GM19238 (cell line): ENCODE data around the gene FBXL2.
A peak's percentile ranks its signal among the peaks of the same experiment; 100 is the strongest.

Source experiments
- DNase-seq: peaks from one replicate; pipeline ENCODE4 v3.0.0; 2011; ENCODE audit warnings: low spot score; ENCODE audit not compliant: insufficient read length

FBXL2 gene, protein sequence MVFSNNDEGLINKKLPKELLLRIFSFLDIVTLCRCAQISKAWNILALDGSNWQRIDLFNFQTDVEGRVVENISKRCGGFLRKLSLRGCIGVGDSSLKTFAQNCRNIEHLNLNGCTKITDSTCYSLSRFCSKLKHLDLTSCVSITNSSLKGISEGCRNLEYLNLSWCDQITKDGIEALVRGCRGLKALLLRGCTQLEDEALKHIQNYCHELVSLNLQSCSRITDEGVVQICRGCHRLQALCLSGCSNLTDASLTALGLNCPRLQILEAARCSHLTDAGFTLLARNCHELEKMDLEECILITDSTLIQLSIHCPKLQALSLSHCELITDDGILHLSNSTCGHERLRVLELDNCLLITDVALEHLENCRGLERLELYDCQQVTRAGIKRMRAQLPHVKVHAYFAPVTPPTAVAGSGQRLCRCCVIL

DNA sequence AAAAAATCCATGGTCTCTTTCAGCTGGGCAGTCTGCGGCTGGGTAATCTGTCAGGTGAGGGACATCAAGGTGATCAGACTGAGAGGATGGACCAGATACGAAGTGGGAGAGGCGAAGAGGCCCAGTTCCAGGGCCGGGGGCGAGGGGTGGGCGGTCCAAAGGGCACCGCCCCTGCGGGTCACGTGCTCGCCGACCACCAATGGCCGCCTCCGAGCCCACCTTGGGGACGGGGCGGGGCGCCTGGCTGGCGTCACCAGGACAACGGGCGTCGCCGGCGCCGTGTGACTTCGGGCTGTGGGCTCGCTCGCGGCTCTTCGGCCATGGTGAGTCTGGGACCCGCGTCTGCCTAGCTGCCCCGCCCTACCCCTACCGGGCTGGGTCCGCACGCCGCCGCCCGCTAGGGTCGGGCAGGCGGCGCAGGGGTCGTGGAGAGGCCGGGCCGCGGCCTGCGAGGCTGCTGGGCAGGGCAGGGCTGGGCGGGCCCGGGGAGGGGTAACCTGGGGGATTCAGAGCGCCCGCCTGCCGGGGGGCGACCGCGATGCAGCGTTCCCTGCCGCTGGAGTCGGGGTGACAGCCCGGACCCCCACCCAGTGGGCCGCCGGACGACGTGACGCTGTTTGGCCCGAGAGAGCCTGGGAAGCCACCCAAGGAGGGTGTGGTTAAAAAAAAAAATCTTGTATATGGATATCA, at the start of gene FBXL2:
Gene FBXL2, plus strand, starts transcription at position 250 of the 690 bp plus-strand sequence. Its CDS starts 71 bp downstream, at position 321.
- DNase-seq, result peak; percentile 17

DNA sequence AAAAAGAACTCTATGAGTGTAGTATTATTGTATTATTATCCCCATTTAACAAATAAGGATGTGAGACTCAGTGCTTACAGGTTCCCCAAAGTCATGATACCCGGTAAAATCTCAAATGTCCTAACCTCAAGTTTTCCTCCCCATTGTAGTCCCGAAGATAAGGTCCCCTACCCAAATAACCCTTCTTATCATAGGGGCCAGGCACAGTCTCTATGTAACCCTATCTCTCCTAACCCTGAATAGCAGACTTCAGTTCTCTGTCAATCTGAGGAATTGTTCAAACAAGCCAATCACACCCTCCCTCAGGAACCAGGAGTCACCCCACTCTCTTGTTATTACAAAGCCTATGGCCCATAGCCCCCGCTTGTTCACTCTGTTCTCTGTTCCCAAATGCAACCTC, 48.2 kb upstream of the FBXL2 start:
- DNase-seq, result no peak

DNA sequence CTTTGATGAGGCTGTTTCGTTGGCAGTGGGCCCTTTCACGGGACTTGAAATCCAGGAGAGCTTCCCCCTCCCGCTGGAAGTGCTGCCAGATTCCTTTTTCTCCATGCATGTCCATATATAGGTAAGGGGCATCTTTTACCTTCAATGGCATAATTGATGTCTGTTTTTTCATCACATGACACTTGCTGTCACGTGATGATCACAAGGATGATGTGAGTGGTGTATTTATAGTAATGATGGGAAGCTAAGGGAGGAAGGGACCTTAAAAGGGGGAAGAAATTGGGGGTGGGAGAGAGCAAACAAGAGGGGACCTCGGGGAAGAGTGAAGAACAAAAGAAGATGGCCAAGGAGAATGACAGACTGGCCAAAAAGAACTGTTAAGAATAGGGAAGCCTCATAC, 47.3 kb upstream of the FBXL2 start:
- no peak for DNase-seq

DNA sequence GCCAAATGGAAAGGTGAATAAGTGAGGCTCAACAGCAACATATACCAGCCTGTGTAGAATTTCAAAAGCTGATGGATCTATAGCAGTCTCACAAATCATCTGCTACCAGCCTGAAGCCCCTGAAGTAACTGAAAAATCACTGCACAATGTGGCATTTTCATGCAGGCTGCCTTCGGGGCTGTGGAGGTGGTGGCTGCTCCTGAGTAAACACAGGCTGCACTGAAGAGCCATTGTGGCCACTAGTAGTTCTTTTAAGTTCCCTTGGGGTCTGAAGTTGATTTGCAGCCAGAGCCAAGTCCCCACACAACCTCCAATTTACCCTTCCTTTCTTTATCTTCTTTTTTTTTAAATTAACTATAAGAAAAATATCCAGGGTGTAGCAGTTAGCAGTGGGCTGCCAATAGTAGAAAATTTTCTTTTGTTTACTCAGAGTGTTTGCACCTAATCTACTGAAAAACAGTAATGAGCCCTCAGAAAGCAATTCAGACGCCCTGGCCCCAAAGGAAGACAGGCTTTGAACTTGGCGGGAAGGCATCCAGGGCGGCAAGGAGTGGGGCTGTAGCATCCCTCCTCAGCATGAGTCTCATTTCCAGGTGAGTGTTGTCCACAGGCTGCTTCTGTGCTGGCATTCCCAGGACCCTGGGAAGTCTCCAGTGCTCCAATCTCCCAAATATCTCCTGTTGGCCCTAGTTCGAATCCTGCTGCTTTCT, 45.3 kb upstream of the FBXL2 start:
- no peak for DNase-seq

DNA sequence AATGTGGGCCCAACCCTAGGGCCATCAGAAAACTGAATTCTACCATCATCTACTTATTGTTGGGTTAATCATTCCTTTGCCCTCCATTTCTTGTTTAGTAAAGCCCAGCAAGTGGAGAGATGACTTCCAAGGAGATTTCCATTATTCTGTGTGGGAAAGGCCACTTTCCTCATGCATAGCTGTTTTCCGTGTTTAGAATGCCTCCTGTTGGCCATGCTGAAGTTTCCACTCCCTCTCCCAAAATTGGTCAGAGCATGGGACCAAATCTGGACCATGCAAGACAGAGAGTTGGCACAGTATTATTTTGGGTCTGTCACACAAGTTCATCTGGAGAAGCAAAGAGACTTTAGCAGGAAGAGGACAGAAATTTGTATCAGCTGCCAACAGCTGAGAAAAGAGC, 43.4 kb upstream of the FBXL2 start:
- DNase-seq, result no peak

DNA sequence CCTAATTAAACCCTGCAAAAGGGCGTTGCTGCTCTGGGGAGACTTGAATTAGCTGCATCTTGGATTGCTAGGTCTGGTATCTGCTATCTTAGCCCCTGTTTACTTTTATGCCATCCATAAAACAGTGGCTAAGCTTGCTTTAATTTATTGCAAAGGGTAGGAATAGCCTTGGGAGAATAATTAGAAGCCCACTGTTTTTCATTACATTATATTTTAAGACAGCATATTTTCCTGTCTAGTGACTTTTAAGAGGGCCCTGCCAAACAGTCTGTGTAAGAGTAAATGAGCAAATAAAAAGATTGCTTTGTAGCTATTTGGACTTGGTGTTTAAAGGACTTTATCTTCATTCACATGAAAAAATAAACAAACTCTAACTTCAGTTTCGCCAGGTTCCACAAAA, 41.2 kb upstream of the FBXL2 start:
- no peak for DNase-seq

DNA sequence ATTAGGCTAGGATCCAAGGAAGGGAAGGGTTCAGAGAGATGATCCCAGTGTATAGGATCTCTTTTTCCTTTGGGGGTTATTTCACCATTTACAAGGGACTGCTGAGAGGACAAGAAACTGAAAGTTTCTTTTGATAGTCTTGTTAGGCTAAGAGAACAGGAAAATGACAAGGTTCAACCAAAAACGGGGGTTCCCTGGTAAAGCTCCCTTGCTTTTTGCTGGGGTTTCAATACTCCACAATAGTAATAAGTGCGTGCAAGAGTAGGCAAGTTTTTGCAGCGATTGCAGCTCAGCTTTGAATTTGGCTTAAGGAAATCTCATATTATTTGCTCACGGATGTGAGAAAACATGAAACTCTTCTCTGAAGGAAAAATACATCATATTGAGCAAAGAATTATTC, 39.8 kb upstream of the FBXL2 start:
- DNase-seq, result no peak

DNA sequence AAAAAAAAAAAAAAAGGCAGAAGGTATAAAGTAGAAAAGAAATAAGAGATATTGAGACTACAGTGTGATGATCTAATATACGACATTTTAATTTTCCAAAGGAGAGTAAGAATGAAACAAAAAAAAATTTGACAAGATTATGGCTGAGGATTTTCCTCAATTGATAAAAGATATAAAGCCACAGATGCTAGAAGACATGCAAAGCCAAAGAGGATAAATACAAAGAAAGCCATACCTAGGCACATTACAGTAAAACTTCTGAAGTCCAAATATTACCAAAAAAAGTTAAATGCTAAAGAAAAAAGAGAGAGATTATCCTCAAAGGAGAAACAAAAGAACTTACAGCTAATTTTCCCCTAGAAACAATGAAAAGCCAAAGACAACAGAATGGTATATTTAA, 38.3 kb upstream of the FBXL2 start:
- no peak for DNase-seq

DNA sequence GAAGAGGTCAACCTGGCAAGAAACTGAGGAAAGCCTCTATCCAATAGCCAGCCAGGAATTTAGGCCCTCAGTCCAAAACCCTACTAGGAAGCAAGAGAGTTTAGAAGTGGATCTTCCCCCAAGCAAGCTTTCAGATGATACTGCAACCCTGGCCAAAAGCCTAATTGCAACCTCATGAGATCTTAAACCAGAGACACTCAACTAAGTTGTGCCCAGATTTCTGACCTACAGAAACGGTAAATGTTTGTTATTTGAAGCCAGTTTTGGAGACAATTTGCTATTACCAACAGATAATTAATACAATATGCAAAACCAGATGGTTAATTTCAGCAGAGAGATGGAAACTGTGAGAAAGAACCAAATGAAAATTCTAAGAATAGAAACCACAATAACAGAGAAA, 37.0 kb upstream of the FBXL2 start:
- no peak for DNase-seq

DNA sequence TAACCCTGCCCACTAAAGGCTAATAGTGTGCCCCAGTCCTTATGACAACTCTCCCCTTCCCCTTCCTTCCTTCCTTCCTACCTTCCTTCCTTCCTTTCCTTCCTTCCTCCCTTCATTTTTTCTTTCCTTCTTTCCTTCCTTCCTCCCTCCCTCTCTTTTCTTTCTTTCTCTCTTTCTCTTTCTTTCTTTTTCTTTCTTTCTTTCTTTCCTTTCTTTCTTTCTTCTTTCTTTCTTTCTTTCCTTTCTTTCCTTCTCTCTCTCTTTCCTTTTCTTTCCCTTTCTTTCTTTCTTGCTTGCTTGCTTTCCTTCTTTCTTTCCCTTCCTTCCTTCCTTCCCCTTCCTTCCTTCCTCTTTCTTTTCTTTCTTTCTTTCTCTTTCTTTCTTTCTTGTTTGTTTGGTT, 30.5 kb upstream of the FBXL2 start:
- DNase-seq, result no peak

DNA sequence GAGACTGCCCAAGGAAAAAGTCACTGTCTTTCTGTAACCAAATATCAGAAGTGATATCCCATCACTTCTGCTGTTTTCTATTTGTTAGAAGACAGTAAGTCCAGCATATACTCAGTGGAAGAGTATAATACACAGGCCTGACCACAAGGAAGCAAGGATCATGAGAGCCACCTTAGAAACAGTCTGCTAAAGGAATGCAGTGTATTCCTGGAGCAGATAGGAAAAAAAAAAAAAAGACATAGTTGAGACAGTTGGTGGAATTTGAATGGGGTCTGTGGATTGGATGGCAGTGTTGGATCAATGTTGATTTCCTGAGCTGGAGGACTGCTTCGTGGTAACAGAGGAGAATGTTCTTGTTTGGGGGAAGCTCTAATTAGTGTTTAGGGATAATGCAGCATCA, 26.5 kb upstream of the FBXL2 start:
- DNase-seq, result no peak

DNA sequence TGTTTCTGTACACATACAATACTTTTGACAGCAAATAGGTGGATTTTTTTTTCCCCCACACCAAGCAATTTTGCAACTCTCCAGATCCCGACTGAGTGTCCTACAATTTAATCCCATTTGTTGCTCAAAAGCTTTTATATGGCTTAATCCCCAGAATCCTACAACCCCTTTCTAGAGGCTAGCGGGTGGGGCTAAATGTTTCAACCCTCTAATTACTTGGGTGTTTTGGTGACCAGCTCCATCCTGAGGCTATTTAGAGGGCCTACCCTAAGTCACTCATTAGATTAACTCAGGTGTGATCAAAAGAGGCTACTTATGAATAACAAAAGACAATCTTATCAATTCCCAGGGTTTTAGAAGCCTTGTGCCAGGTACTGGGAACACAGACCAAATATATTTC, 21.0 kb upstream of the FBXL2 start:
- DNase-seq, result no peak

DNA sequence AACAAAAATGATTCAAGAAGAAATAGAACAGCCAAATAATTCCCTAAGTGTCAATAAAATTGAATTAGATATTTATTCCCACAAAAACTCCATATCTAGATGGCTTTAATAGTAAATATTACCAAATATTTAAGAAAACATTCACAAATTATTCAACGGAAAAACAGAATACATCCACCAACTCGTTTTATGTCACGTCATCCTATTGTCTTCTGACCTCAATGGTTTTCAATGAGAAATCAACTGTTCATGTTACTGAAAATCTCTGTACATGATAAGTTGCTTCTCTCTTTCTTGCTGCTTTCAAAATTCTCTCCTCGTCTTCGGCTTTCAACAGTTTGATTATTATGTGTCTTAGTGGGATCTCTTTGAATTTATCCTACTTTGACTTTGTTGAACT, 17.1 kb upstream of the FBXL2 start:
- no peak for DNase-seq

DNA sequence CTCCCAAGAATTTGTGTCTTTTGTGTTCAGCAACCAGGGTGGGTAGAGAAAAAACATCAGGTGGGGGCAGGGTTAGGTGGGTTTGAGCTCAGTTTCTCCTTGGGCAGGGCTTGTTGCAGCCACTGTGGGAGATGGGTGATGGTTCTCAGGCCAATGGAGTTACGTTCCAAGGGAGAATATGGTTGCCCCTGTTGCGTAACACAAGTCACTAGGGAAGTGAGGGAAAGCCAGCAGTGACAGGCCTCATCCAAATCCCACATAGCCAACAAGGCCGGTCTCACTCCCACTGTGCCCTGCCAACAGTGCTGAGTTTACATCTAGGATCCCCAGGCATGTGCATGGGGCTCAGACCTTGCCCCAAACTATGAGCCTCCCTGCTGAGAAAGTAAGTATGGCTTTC, 7.9 kb upstream of the FBXL2 start:
- no peak for DNase-seq

DNA sequence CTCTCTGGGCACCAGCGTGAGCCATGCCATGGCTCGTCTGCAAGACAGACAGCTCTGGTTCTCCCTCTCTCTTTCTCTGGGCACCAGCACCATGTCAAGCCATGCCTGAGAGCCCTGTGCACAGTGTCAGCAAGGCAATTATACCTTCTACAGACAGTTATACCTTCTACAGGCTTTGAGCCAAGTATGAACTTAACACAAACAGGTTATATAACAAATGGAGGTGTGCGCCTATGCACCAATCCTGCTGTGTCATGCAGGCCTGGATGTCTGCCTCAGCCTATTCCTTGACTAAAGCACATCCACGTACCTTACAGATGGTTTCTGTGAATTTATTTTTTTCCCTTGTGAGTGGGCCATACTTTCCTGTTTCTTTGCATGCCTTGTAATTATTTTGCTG, 5.9 kb upstream of the FBXL2 start:
- no peak for DNase-seq

DNA sequence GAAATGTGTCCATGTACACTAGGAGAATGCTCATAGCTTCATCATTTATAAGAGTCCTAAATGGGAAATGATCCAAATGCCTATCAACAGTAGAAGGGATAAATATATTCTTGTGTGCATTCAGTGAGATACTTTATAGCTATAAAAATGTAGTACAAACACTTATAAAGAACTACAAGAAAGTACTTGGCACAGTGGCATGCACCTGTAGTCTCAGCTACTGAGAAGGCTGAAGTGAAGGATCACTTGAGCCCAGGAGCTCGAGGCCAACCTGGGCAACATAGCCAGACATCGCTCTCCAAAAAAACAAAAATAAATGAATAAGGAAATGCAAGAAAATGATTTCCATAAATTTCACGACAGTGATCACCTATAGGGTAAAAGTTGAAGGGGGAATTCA, 3.6 kb upstream of the FBXL2 start:
- no peak for DNase-seq

DNA sequence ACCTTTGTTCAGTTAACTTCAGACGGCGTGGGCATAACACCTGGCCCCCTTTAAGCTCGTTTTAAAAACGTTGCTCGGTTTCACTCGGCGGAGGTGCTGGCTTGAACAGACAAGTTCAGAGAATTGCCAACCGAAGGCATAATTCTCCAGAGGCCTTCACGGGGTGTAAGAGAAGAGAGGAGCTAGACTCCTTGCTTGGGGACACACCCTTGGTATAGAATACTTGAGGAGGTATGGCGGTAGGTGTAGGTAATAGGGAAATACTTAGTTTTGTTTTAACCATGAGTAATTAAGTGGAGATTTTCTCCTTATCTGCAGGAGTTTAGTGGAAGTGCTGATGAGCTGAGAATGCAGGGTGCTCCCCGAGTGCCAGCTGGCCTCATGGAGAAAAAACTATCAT, 921 bp downstream of the FBXL2 start:
- no peak for DNase-seq

DNA sequence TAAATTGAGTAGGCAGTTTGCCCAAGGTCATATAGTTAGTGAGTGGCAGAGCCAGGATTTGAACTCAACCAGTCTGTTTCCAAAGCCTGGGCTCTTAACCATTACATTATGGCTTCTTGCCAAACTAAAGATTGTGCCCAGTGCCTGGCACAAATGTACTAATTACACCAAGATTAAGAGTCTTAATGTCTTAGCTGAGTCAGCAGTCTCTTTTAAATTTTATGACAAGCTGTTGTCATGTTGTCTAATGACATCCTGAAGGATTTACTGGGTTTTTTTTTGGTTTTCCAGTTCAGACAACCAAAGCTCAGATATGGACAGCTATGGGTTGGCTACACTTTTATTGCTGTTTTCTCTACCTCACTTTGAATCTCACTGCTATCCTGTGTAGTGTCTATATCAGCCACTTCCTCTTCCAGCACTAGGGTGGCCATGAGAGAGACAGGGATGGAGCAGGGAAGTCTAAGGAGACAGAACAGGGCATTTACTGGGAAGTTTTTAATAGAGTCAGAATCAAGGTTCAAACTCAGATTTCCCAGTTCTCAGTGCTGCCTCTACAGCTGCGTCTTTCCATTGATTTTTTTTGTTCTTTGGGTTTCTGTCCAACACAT, 10.5 kb downstream of the FBXL2 start:
- no peak for DNase-seq

DNA sequence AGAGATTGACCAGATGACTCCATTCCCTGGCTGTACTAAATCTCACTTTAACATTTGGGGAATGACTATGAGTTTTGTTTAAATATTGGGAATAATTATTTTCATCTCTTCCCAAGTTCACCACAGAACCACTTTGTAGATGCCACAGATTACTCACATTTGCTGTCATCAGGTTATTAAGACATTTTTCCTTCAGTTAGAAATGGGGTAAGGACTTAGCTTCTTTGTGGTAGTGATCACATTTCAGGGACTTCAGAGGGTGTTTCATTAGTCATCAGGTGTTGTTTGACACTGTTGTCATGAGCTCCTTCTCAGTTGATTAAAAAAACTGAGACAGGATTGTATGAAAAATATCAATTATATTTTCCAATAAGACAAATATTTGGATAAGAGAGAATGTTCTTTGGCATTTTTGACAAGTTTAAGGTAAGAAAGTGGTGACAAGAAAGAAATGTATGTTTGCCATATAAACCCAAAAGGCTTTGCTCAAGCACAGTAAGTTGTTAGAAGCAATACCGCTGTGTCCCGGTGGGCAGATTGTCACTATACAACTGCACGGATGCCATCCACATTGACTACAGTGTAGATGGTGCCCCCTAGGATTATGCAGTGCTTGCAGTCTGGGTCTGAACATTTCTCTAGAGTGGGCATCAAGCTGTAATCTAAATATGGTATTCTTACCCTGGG, 22.3 kb downstream of the FBXL2 start:
- DNase-seq, result no peak

DNA sequence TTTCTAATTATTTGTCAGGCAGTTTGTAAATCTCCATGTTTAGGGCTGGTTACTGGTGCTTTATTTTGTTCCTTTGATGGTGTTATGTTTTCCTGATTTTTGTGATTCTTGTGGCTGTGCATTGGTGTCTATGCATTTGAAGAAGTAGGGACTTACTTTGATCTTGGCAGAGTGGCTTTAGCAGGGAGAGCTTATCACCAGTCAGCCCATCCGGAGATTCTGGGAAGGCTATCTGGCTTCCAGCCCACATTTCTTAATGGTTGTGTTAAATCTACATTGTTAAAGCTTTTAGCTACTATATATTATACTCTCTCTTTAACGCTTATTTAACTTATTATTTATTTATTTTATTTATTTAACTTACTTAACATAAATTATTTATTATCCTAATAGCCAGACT, 35.1 kb downstream of the FBXL2 start:
- no peak for DNase-seq

DNA sequence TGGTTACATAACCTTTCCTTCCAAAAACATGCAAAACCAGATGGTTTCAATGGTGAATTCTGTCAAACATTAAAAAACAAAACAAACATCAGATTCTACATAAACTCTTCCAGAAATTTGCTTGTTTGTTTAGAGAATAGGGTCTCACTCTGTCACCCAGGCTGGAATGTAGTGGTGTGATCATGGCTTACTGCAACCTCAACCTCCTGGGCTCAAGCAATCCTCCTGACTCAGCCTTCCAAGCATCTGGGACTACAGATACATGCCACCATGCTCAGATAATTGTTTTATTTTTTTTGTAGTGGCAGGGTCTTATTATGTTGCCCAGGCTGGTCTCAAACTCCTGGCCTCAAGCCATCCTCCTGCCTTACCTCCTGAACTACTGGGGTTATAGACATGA, 36.1 kb downstream of the FBXL2 start:
- no peak for DNase-seq
